HepG2 (cell line): ENCODE data around the gene ACCSL. TPM values are rescaled to one million over a fixed set of nuclear protein-coding genes. Genes with fewer than 3 reads are reported as not detected.

Experiments
- ATAC-seq: fragments of 200-7000 bp; cut with Tn5 transposase; 3 replicates; pipeline ENCODE4 v1.9.1; 2020; ENCODE audit warnings: mild to moderate bottlenecking, moderate library complexity
- BruUV-seq: library from RNA; stranded (reverse); fragments of 400-500 nt; replicated peaks from 2 replicates; lab custom pipeline; 2021; lab: Mats Ljungman, UMichigan
- CTCF ChIA-PET: fragments of 300-600 bp; formaldehyde crosslinking; extraction: SDS; loops from one replicate; lab custom pipeline; 2021; ENCODE audit warnings: low total read pairs, inconsistent platforms, low intra/inter-chr PET ratio; lab: Yijun Ruan, JAX
- POLR2A ChIA-PET: fragments of 350-600 bp; sonication (Branson Sonifier 250); formaldehyde crosslinking; loops from one replicate; lab custom pipeline; 2020; ENCODE audit warnings: antibody characterized with exemption, inconsistent platforms; lab: Yijun Ruan, JAX
- DNase-seq: peaks from one replicate; pipeline ENCODE4 v3.0.0-alpha.2; 2015; ENCODE audit warnings: low spot score
- FAIRE-seq: peaks from 3 replicates; lab custom pipeline; 2011; peaks lifted over from hg19 to GRCh38; lab: Jason Lieb, UNC
- H2AFZ ChIP-seq: one replicate; pipeline ENCODE4 v1.6.1; 2011; ENCODE audit warnings: low read length, inconsistent platforms
- H3K27ac ChIP-seq: fragments of 300-600 bp; 3 replicates; pipeline ENCODE4 v1.8.0; 2011; ENCODE audit warnings: mixed run types, mild to moderate bottlenecking, mixed read lengths, low read length, inconsistent platforms; ENCODE audit not compliant: insufficient read depth; ENCODE audit errors: extremely low read length
- H3K27me3 ChIP-seq, 2 experiments: fragments of 200-600 bp in 1 of 2; 2 replicates in 1 of 2; 3 replicates in 1 of 2; pipeline versions ENCODE4 v1.6.0 to v1.8.0; 2011; ENCODE audit warnings: low read length in 2 of 2, mild to moderate bottlenecking in 2 of 2, moderate library complexity in 2 of 2, inconsistent platforms in 1 of 2; ENCODE audit not compliant: insufficient read depth in 2 of 2, control insufficient read depth in 1 of 2
- H3K36me3 ChIP-seq, 2 experiments: fragments of 200-600 bp in 1 of 2; replicated peaks in 1 of 2; 2 replicates in 1 of 2; 3 replicates in 1 of 2; pipeline versions ENCODE4 v1.5.1 to v1.8.0; 2011; ENCODE audit warnings: low read length in 2 of 2, inconsistent platforms in 1 of 2; ENCODE audit not compliant: insufficient read depth in 2 of 2, control insufficient read depth in 1 of 2
- H3K4me1 ChIP-seq: 2 replicates; pipeline ENCODE4 v1.5.1; 2012; ENCODE audit warnings: low read length, inconsistent platforms; ENCODE audit not compliant: insufficient read depth
- H3K4me2 ChIP-seq: 2 replicates; pipeline ENCODE4 v1.6.0; 2011; ENCODE audit warnings: low read depth, low read length, inconsistent platforms
- H3K4me3 ChIP-seq, 3 experiments: fragments of 200-600 bp in 1 of 3; sonication (generic), shearing (Covaris generic) in 1 of 3; replicated peaks in 1 of 3; 2 replicates each; pipeline ENCODE4 v1.5.1; 2011 to 2016; ENCODE audit warnings: low read length in 3 of 3, inconsistent platforms in 2 of 3, low read depth in 2 of 3, mild to moderate bottlenecking in 2 of 3, control low read depth in 1 of 3, mixed read lengths in 1 of 3; ENCODE audit not compliant: insufficient read depth in 1 of 3
- H3K79me2 ChIP-seq: one replicate; pipeline ENCODE4 v1.6.1; 2011; ENCODE audit warnings: low read length, inconsistent platforms; ENCODE audit not compliant: insufficient read depth
- H3K9ac ChIP-seq: 2 replicates; pipeline ENCODE4 v1.6.0; 2011; ENCODE audit warnings: mild to moderate bottlenecking, low read depth, low read length, inconsistent platforms; ENCODE audit not compliant: insufficient read depth
- H3K9me3 ChIP-seq: 2 replicates; pipeline ENCODE4 v1.5.1; 2012; ENCODE audit warnings: mild to moderate bottlenecking, low read length
- H4K20me1 ChIP-seq: 2 replicates; pipeline ENCODE4 v1.6.0; 2011; ENCODE audit warnings: inconsistent platforms, mild to moderate bottlenecking, low read length, moderate library complexity; ENCODE audit not compliant: insufficient read depth
- HDAC1 ChIP-seq: sonication (generic); formaldehyde crosslinking; IDR thresholded peaks from 2 replicates; pipeline ENCODE4 v1.5.1; 2020; ENCODE audit warnings: mild to moderate bottlenecking, missing genetic modification reagents
- RARG ChIP-seq: sonication (generic); formaldehyde crosslinking; IDR thresholded peaks from 2 replicates; pipeline ENCODE4 v1.4.0; 2020; ENCODE audit warnings: low read depth, mild to moderate bottlenecking, missing genetic modification reagents
- ZNF124 ChIP-seq: sonication (generic); formaldehyde crosslinking; IDR thresholded peaks from 2 replicates; pipeline ENCODE4 v1.4.0; 2020; ENCODE audit warnings: missing genetic modification reagents
- ZNF20 ChIP-seq: sonication (generic); formaldehyde crosslinking; IDR thresholded peaks from 2 replicates; pipeline ENCODE4 v1.4.0; 2020; ENCODE audit warnings: mild to moderate bottlenecking, moderate library complexity, missing genetic modification reagents
- ZNF317 ChIP-seq: sonication (generic); formaldehyde crosslinking; IDR thresholded peaks from 2 replicates; pipeline ENCODE4 v1.5.0; 2020; ENCODE audit warnings: mild to moderate bottlenecking, missing genetic modification reagents
- WGBS: methylation state at CpG from one replicate; pipeline ENCODE4 v1.1.6; 2017; ENCODE audit warnings: low lambda C conversion rate; 5-methylcytosine and 5-hydroxymethylcytosine counted together
- in situ Hi-C: cut with HindIII; loops from 2 replicates; pipeline ENCODE4 v1.10.0; 2017; ENCODE audit warnings: low pct_unique_long_range_greater_than_20kb; ENCODE audit not compliant: extremely low pct_ligation_motif_present
- intact Hi-C: fragments of 100-400 bp; cut with micrococcal nuclease; formaldehyde crosslinking; loops from one replicate; pipeline ENCODE4 v1.10.0; 2022; ENCODE audit not compliant: unreplicated experiment
- polyA plus RNA-seq, 8 experiments: library from polyadenylated mRNA; depleted of rRNA in 3 of 8; stranded (reverse) in 7 of 8; unstranded in 1 of 8; fragments of >200 nt; fragmentation: Illumina TruSeq in 4 of 8; extraction: Trizol in 4 of 8; gene quantifications; 2 replicates each; pipeline versions ENCODE4 v1.2.1 to v1.2.3, GENCODE V29; 2011 to 2016; ENCODE audit warnings: low read depth in 4 of 8, missing spikeins in 1 of 8, mixed read lengths in 1 of 8; ENCODE audit not compliant: insufficient read depth in 1 of 8
- total RNA-seq, 5 experiments: library from RNA; depleted of rRNA; stranded (reverse); fragments of >200 nt; fragmentation: Illumina TruSeq; extraction: Trizol; gene quantifications; 2 replicates each; pipeline ENCODE4 v1.2.3, GENCODE V29; 2016; ENCODE audit warnings: low read depth in 1 of 5

ACCSL gene
- total and polyA plus RNA-seq, 2 of the 13 experiments (the other 11 are each of a cell fraction or from before 2014, with no cell fraction given), result not detected

DNA sequence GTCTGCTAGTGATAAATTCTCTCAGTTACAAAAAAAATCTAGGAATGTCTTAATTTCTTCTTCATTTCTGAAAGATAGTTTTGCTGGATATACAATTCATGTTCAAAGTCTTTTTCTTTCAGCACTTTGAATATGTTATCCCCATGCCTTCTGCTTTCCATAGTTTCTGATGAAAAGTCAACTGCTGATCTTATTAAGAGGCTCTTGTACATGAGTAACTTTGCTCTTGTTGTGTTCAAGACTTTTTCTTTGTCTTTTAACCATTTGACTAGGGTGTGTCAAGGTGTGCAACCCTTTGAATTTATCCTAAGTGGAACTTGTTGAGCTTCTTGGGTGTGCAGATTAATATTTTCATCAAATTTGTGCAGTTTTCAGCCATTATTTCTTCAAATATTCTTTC, 22.1 kb upstream of the ACCSL start:
- TF ChIP-seq ZNF124 (CRISPR knock-in tag) (no peak), ZNF317 (peak; percentile 90)
- Histone ChIP-seq H3K4me3 (no peak overlapping the region), H3K4me1 (no peaks in the 10 kb centered on the region), H3K27ac (no peak overlapping the region), H4K20me1 (no peaks in the 10 kb centered on the region), H3K36me3 (no peaks in the 10 kb centered on the region), H3K27me3 (no peaks in the 10 kb centered on the region), H3K4me2 (no peak overlapping the region), H3K9me3 (no peaks in the 10 kb centered on the region), H3K9ac (no peak overlapping the region), H3K79me2 (no peaks in the 10 kb centered on the region), H2AFZ (no peak overlapping the region)
- ATAC-seq (no peak), DNase-seq (no peak), FAIRE-seq (no peak)
- CTCF ChIA-PET, result no interaction called here
- BruUV-seq, result no TSS peak
- in situ Hi-C loops, result no loop called here
- POLR2A ChIA-PET, result no interaction called here
- intact Hi-C loops, result no loop called here

DNA sequence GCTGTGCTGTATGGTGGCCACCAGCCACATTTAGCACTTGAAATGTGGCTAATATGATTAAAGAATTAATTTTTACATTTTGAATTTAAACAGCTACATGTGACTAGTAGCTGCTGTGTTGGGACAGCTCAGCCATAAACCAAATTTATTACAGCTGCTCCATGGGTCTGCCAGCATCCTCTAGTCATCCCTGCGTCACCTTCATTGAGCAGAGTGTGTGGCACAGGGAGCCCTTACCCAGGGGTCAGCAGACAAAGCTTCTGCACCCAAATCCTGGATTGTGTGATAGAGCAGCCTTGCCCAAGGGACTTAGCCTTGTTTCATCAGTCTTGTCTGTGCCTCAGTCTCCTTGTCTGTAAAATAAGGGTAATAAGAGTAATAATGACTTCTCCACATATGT, 19.4 kb upstream of the ACCSL start:
- BruUV-seq, result no TSS peak

More for the DNA sequence above, 19.4 kb upstream of the ACCSL start:
- intact Hi-C loops (no loop called here), in situ Hi-C loops (no loop called here)
- Histone ChIP-seq H3K4me3 (no peak overlapping the region), H3K4me1 (no peaks in the 10 kb centered on the region), H3K4me2 (no peak overlapping the region), H3K36me3 (no peaks in the 10 kb centered on the region), H2AFZ (no peak overlapping the region), H3K27ac (no peak overlapping the region), H3K9me3 (no peaks in the 10 kb centered on the region), H3K79me2 (no peaks in the 10 kb centered on the region), H4K20me1 (no peaks in the 10 kb centered on the region), H3K27me3 (peaks cover 4 to 9% of the 10 kb centered on the region in 2 experiments; a peak in 2 of 5 replicates), H3K9ac (no peak overlapping the region)
- no peak for FAIRE-seq
- WGBS, result 60% methylated on average over 1 of the region's 1 CpG
- DNase-seq, result no peak
- CTCF ChIA-PET, result no interaction called here
- no peak for ATAC-seq
- POLR2A ChIA-PET, result no interaction called here
- TF ChIP-seq HDAC1 (CRISPR knock-in tag) (no peak), ZNF20 (no peak), RARG (CRISPR knock-in tag) (no peak)
